ENCODE measurements around the gene IFITM2.

The IFITM2 gene

GRCh38 chr11:350723-351255 is 43.2 kb downstream of the IFITM2 start:
- no peak overlapping the region for H3K4me3 ChIP-seq (ENCODE audit: low read depth, low read length)
- TF ChIP-seq CTCF (IDR thresholded peaks at IDR 0.05; ENCODE audit: borderline replicate concordance, insufficient read depth, low read depth, low read length) = no peak

- TF ChIP-seq CTCF (IDR thresholded peaks at IDR 0.05; ENCODE audit: borderline replicate concordance, insufficient read depth, low read depth, low read length) = no peak
- no peak overlapping the region for H3K4me3 ChIP-seq (ENCODE audit: low read depth, low read length)
Observed at GRCh38 chr11:351411-351810, 43.8 kb downstream of the IFITM2 start.

- no peak overlapping the region for H3K4me3 ChIP-seq (ENCODE audit: low read depth, low read length)
- no peak for TF ChIP-seq CTCF (IDR thresholded peaks at IDR 0.05; ENCODE audit: borderline replicate concordance, insufficient read depth, low read depth, low read length)
Observed at GRCh38 chr11:352456-353031, 44.9 kb downstream of the IFITM2 start.

GRCh38 chr11:353179-353873 is 45.7 kb downstream of the IFITM2 start:
- no peak overlapping the region for H3K4me3 ChIP-seq (ENCODE audit: low read depth, low read length)
- no peak for TF ChIP-seq CTCF (IDR thresholded peaks at IDR 0.05; ENCODE audit: borderline replicate concordance, insufficient read depth, low read depth, low read length)

- peak overlapping the region; percentile 54 for H3K4me3 ChIP-seq (ENCODE audit: low read depth, low read length)
Observed at GRCh38 chr11:355581-356458, 48.2 kb downstream of the IFITM2 start.

GRCh38 chr11:356610-357009 is 49.0 kb downstream of the IFITM2 start:
- no peak overlapping the region for H3K4me3 ChIP-seq (ENCODE audit: low read depth, low read length)
- TF ChIP-seq CTCF (IDR thresholded peaks at IDR 0.05; ENCODE audit: borderline replicate concordance, insufficient read depth, low read depth, low read length) = no peak

More at GRCh38 chr11:355581-356458, 48.2 kb downstream of the IFITM2 start:
- no peak for TF ChIP-seq CTCF (IDR thresholded peaks at IDR 0.05; ENCODE audit: borderline replicate concordance, insufficient read depth, low read depth, low read length)
